KMS-11 (cell line): Measurements from ENCODE around the gene OTUD6A.

ENCODE experiments used
- H2AFZ ChIP-seq: fragments of 200-600 bp; sonication (generic); 2 replicates; pipeline ENCODE4 v1.6.1; 2016; ENCODE audit warnings: antibody characterized with exemption, mixed run types, low read depth
- H3K27ac ChIP-seq: fragments of 200-600 bp; sonication (generic); 2 replicates; pipeline ENCODE4 v1.6.1; 2016; ENCODE audit warnings: mild to moderate bottlenecking, mixed run types
- H3K27me3 ChIP-seq: fragments of 200-600 bp; sonication (generic); 2 replicates; pipeline ENCODE4 v1.6.1; 2017; ENCODE audit warnings: mild to moderate bottlenecking, low read depth, mixed run types, moderate library complexity; ENCODE audit not compliant: insufficient read depth
- H3K36me3 ChIP-seq: fragments of 200-600 bp; sonication (generic); 2 replicates; pipeline ENCODE4 v1.6.1; 2017; ENCODE audit warnings: mild to moderate bottlenecking, mixed run types; ENCODE audit not compliant: insufficient read depth
- H3K4me1 ChIP-seq: fragments of 200-600 bp; sonication (generic); 2 replicates; pipeline ENCODE4 v1.6.1; 2016; ENCODE audit warnings: mild to moderate bottlenecking, low read depth, mixed run types; ENCODE audit not compliant: poor library complexity, severe bottlenecking
- H3K4me2 ChIP-seq: fragments of 200-600 bp; sonication (generic); 2 replicates; pipeline ENCODE4 v1.7.0; 2016; ENCODE audit warnings: mild to moderate bottlenecking, mixed run types
- H3K4me3 ChIP-seq: fragments of 200-600 bp; sonication (generic); IDR thresholded peaks from 2 replicates; pipeline ENCODE4 v1.6.1; 2017; ENCODE audit warnings: low read depth, low read length, mixed read lengths; ENCODE audit not compliant: insufficient read depth
- H3K79me2 ChIP-seq: fragments of 200-600 bp; sonication (generic); 2 replicates; pipeline ENCODE4 v1.6.1; 2016; ENCODE audit warnings: low read depth, mixed run types; ENCODE audit not compliant: insufficient read depth
- H3K9ac ChIP-seq: fragments of 200-600 bp; sonication (generic); 2 replicates; pipeline ENCODE4 v1.6.1; 2016; ENCODE audit warnings: mild to moderate bottlenecking, mixed run types
- H4K20me1 ChIP-seq: fragments of 200-600 bp; sonication (generic); 2 replicates; pipeline ENCODE4 v1.6.1; 2016; ENCODE audit warnings: mild to moderate bottlenecking, mixed run types; ENCODE audit not compliant: insufficient read depth
- CTCF ChIP-seq: fragments of 200-600 bp; sonication (generic); conservative IDR thresholded peaks from 2 replicates; pipeline ENCODE4 v1.6.1; 2017; ENCODE audit warnings: low read depth, mild to moderate bottlenecking, antibody characterized with exemption, low read length, moderate library complexity, mixed read lengths

The OTUD6A gene

GRCh38 chrX:70029863-70030262, 32.4 kb upstream of the OTUD6A start:
- no peaks in the 10 kb centered on the region for H4K20me1 ChIP-seq
- no peaks in the 10 kb centered on the region for H3K79me2 ChIP-seq
- H3K36me3 ChIP-seq = no peaks in the 10 kb centered on the region
- no peak overlapping the region for H3K4me3 ChIP-seq
- no peaks in the 10 kb centered on the region for H3K27me3 ChIP-seq
- H2AFZ ChIP-seq = no peak overlapping the region
- H3K4me2 ChIP-seq = no peak overlapping the region
- H3K27ac ChIP-seq = no peak overlapping the region
- H3K9ac ChIP-seq = no peak overlapping the region
- no peaks in the 10 kb centered on the region for H3K4me1 ChIP-seq
- TF ChIP-seq CTCF = no peak

GRCh38 chrX:70030301-70030767, 31.9 kb upstream of the OTUD6A start:
- H3K79me2 ChIP-seq = no peaks in the 10 kb centered on the region
- no peaks in the 10 kb centered on the region for H3K4me1 ChIP-seq
- no peak overlapping the region for H2AFZ ChIP-seq
- H3K36me3 ChIP-seq = no peaks in the 10 kb centered on the region
- no peak overlapping the region for H3K27ac ChIP-seq
- H3K27me3 ChIP-seq = no peaks in the 10 kb centered on the region
- no peak overlapping the region for H3K9ac ChIP-seq
- TF ChIP-seq CTCF = peak; percentile 76
- H4K20me1 ChIP-seq = no peaks in the 10 kb centered on the region
- no peak overlapping the region for H3K4me2 ChIP-seq
- no peak overlapping the region for H3K4me3 ChIP-seq

GRCh38 chrX:70032792-70033191, 29.5 kb upstream of the OTUD6A start:
- H3K4me1 ChIP-seq = no peaks in the 10 kb centered on the region
- no peak overlapping the region for H3K4me3 ChIP-seq
- TF ChIP-seq CTCF = no peak
- H4K20me1 ChIP-seq = no peaks in the 10 kb centered on the region
- no peak overlapping the region for H3K27ac ChIP-seq
- H2AFZ ChIP-seq = no peak overlapping the region
- H3K9ac ChIP-seq = no peak overlapping the region
- no peaks in the 10 kb centered on the region for H3K36me3 ChIP-seq
- H3K27me3 ChIP-seq = no peaks in the 10 kb centered on the region
- H3K79me2 ChIP-seq = no peaks in the 10 kb centered on the region
- H3K4me2 ChIP-seq = no peak overlapping the region

- no peaks in the 10 kb centered on the region for H3K36me3 ChIP-seq
- H2AFZ ChIP-seq = no peak overlapping the region
- peak; percentile 63; the same call in 1 of the 2 replicates for TF ChIP-seq CTCF
- H3K4me3 ChIP-seq = no peak overlapping the region
- H3K9ac ChIP-seq = no peak overlapping the region
- no peaks in the 10 kb centered on the region for H3K79me2 ChIP-seq
- H4K20me1 ChIP-seq = no peaks in the 10 kb centered on the region
- H3K27ac ChIP-seq = no peak overlapping the region
- no peaks in the 10 kb centered on the region for H3K4me1 ChIP-seq
- no peaks in the 10 kb centered on the region for H3K27me3 ChIP-seq
- no peak overlapping the region for H3K4me2 ChIP-seq
These were observed 28.8 kb upstream of the OTUD6A start for GRCh38 chrX:70033348-70034051.
